ENCODE measurements around the gene PRPSAP2. TPM values are rescaled to one million over a fixed set of nuclear protein-coding genes. Genes with fewer than 3 reads are reported as not detected.
"Not testable (repeated sequence)": the region's sequence is repeated elsewhere in the genome, so short reads cannot be mapped to it uniquely, and the experiment has no call there.

PRPSAP2 gene
- total RNA-seq, 1 donor from 2014 or later = 145 TPM

GRCh38 chr17:18954321-18954720 lies 96.4 kb downstream of the PRPSAP2 start:
- no peak overlapping the region for H3K4me2 ChIP-seq
- no peak for DNase-seq (ENCODE audit: low spot score)
- Mint-ChIP-seq H3K4me1 (no peaks in the 10 kb centered on the region), H3K4me3 (no peak overlapping the region), H3K36me3 (no peaks in the 10 kb centered on the region), H3K9me3 (no peaks in the 10 kb centered on the region), H3K27ac (peak overlapping the region; percentile 33), H3K27me3 (ENCODE audit: insufficient read depth, low read depth) (peaks cover 4% of the 10 kb centered on the region)
- no peaks in the 10 kb centered on the region for H3K79me2 ChIP-seq (ENCODE audit: low read depth)
- TF ChIP-seq EZH2 (IDR thresholded peaks at IDR 0.05) = no peak
- TF ChIP-seq, protein P1, sequence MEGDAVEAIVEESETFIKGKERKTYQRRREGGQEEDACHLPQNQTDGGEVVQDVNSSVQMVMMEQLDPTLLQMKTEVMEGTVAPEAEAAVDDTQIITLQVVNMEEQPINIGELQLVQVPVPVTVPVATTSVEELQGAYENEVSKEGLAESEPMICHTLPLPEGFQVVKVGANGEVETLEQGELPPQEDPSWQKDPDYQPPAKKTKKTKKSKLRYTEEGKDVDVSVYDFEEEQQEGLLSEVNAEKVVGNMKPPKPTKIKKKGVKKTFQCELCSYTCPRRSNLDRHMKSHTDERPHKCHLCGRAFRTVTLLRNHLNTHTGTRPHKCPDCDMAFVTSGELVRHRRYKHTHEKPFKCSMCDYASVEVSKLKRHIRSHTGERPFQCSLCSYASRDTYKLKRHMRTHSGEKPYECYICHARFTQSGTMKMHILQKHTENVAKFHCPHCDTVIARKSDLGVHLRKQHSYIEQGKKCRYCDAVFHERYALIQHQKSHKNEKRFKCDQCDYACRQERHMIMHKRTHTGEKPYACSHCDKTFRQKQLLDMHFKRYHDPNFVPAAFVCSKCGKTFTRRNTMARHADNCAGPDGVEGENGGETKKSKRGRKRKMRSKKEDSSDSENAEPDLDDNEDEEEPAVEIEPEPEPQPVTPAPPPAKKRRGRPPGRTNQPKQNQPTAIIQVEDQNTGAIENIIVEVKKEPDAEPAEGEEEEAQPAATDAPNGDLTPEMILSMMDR (IDR thresholded peaks at IDR 0.05) = no peak
- no peak for TF ChIP-seq EZH2phosphoT487 (IDR thresholded peaks at IDR 0.05)
- H3K4me3 ChIP-seq = no peak overlapping the region
- no peak overlapping the region for H3K27ac ChIP-seq
- no peaks in the 10 kb centered on the region for H3K36me3 ChIP-seq
- H3K9ac ChIP-seq = no peak overlapping the region
- H3K9me3 ChIP-seq (ENCODE audit: low read depth) = no peaks in the 10 kb centered on the region
- H2AFZ ChIP-seq (replicated peaks) = no peak overlapping the region
- H3F3A ChIP-seq (ENCODE audit: low read depth) = no peaks in the 10 kb centered on the region
- no peaks in the 10 kb centered on the region for H4K20me1 ChIP-seq (ENCODE audit: low read depth)
- H3K4me1 ChIP-seq = no peaks in the 10 kb centered on the region
- H3K27me3 ChIP-seq = no peaks in the 10 kb centered on the region

GRCh38 chr17:18955009-18955408 lies 97.1 kb downstream of the PRPSAP2 start:
- H3K27me3 ChIP-seq = no peaks in the 10 kb centered on the region
- H3K9me3 ChIP-seq (ENCODE audit: low read depth) = no peaks in the 10 kb centered on the region
- H3K27me3 Mint-ChIP-seq (ENCODE audit: insufficient read depth, low read depth) = peaks cover 4% of the 10 kb centered on the region
- no peak overlapping the region for H3K4me3 Mint-ChIP-seq
- H3K4me1 Mint-ChIP-seq = no peaks in the 10 kb centered on the region
- no peaks in the 10 kb centered on the region for H4K20me1 ChIP-seq (ENCODE audit: low read depth)
- H2AFZ ChIP-seq (replicated peaks) = no peak overlapping the region
- H3K36me3 Mint-ChIP-seq = no peaks in the 10 kb centered on the region
- no peak overlapping the region for H3K27ac Mint-ChIP-seq
- no peak overlapping the region for H3K9ac ChIP-seq
- H3F3A ChIP-seq (ENCODE audit: low read depth) = no peaks in the 10 kb centered on the region
- H3K4me1 ChIP-seq = no peaks in the 10 kb centered on the region
- H3K36me3 ChIP-seq = no peaks in the 10 kb centered on the region
- H3K79me2 ChIP-seq (ENCODE audit: low read depth) = no peaks in the 10 kb centered on the region
- TF ChIP-seq EZH2phosphoT487 (IDR thresholded peaks at IDR 0.05) (no peak), EZH2 (IDR thresholded peaks at IDR 0.05) (no peak)
- TF ChIP-seq, protein P1 (IDR thresholded peaks at IDR 0.05) = no peak
- H3K4me3 ChIP-seq = no peak overlapping the region
- H3K9me3 Mint-ChIP-seq = no peaks in the 10 kb centered on the region
- no peak for DNase-seq (ENCODE audit: low spot score)
- no peak overlapping the region for H3K4me2 ChIP-seq
- H3K27ac ChIP-seq = no peak overlapping the region

DNA sequence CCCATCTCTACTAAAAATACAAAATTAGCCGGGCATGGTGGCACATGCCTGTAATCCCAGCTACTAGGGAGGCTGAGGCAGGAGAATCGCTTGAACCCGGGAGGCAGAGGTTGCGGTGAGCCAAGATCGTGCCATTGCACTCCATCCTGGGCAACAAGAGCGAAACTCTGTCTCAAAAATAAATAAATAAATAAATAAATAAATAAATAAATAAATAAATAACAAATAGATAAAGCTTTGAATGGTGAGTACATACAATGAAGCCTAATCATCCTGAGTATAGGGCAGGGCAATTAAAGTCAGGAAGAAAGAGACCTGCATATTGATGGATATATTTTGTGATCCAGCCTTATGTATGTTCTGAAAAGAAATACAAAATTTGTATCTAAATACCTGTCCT lies 98.1 kb downstream of the PRPSAP2 start:
- not testable (repeated sequence) for H3K36me3 ChIP-seq; H3K9me3 Mint-ChIP-seq; H3K4me2 ChIP-seq; H3K9me3 ChIP-seq (ENCODE audit: low read depth); H3K4me3 ChIP-seq; H3K79me2 ChIP-seq (ENCODE audit: low read depth); H3K4me1 ChIP-seq; H3K36me3 Mint-ChIP-seq; H4K20me1 ChIP-seq (ENCODE audit: low read depth); H3K9ac ChIP-seq; DNase-seq (ENCODE audit: low spot score); H3K27ac Mint-ChIP-seq; H3K4me3 Mint-ChIP-seq; H3K27me3 ChIP-seq; H3F3A ChIP-seq (ENCODE audit: low read depth); H2AFZ ChIP-seq (replicated peaks); H3K4me1 Mint-ChIP-seq; H3K27me3 Mint-ChIP-seq (ENCODE audit: insufficient read depth, low read depth); H3K27ac ChIP-seq

DNA sequence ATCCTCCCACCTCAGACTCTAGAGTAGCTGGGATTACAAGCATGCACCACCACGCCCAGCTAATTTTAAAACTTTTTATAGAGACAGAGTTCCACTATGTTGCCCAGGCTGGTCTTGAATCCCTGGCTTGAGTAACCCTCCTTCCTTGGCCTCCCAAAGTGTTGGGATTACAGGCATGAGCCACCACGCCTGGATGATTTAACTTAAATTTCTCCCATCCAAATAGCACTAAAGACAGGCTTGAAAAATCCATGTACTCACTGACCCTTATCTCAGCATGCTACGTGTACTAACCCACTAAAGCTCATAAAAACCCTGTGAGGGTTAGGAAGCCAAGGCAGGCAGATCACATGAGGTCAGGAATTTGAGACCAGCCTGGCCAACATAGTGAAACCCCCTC lies 98.7 kb downstream of the PRPSAP2 start:
- no peak overlapping the region for H2AFZ ChIP-seq (replicated peaks)
- H3K36me3 Mint-ChIP-seq = no peaks in the 10 kb centered on the region
- no peak overlapping the region for H3K9ac ChIP-seq
- H3F3A ChIP-seq (ENCODE audit: low read depth) = no peaks in the 10 kb centered on the region
- no peak overlapping the region for H3K27ac ChIP-seq
- no peak for DNase-seq (ENCODE audit: low spot score)
- TF ChIP-seq EZH2 (IDR thresholded peaks at IDR 0.05) (no peak), EZH2phosphoT487 (IDR thresholded peaks at IDR 0.05) (no peak)
- no peaks in the 10 kb centered on the region for H4K20me1 ChIP-seq (ENCODE audit: low read depth)
- H3K4me1 Mint-ChIP-seq = peaks cover 6% of the 10 kb centered on the region
- no peak overlapping the region for H3K27ac Mint-ChIP-seq
- H3K36me3 ChIP-seq = no peaks in the 10 kb centered on the region
- no peaks in the 10 kb centered on the region for H3K9me3 Mint-ChIP-seq
- peaks cover 2% of the 10 kb centered on the region for H3K27me3 Mint-ChIP-seq (ENCODE audit: insufficient read depth, low read depth)
- no peaks in the 10 kb centered on the region for H3K27me3 ChIP-seq
- H3K9me3 ChIP-seq (ENCODE audit: low read depth) = no peaks in the 10 kb centered on the region
- H3K4me2 ChIP-seq = no peak overlapping the region
- H3K79me2 ChIP-seq (ENCODE audit: low read depth) = no peaks in the 10 kb centered on the region
- H3K4me1 ChIP-seq = no peaks in the 10 kb centered on the region
- H3K4me3 ChIP-seq = no peak overlapping the region
- no peak overlapping the region for H3K4me3 Mint-ChIP-seq

All from neural progenitor cell (in vitro differentiated cells).